Activated CD8-positive, alpha-beta T cell treated with anti-CD3 and anti-CD28 coated beads, Interleukin-2, amount 10 ng/mL, durations not matched to agents 7 days and 5 days (primary cell): ENCODE data around the gene COG5. TPM values are rescaled to one million over a fixed set of nuclear protein-coding genes. Genes with fewer than 3 reads are reported as not detected.

Experiments used
- ATAC-seq: fragments of 150-1000 bp; cut with Tn5 transposase; one replicate; pipeline ENCODE4 v1.10.0; 2021; ENCODE audit warnings: moderate library complexity
- CTCF ChIA-PET: fragments of 350-600 bp; sonication (Branson Sonifier 250); formaldehyde crosslinking; loops from one replicate; lab custom pipeline; 2021; ENCODE audit warnings: antibody characterized with exemption; lab: Charles Lee
- POLR2A ChIA-PET: fragments of 350-600 bp; sonication (Branson Sonifier 250); formaldehyde crosslinking; loops from one replicate; lab custom pipeline; 2021; ENCODE audit warnings: antibody characterized with exemption; lab: Charles Lee
- DNase-seq: peaks from one replicate; pipeline ENCODE4 v3.0.0-alpha.2; 2020
- H3K27ac Mint-ChIP-seq: one replicate; pipeline ENCODE4 v1.8.0; 2021; ENCODE audit warnings: mild to moderate bottlenecking, mixed read lengths
- H3K27me3 Mint-ChIP-seq: one replicate; pipeline ENCODE4 v1.8.0; 2021; ENCODE audit warnings: low read depth, mixed read lengths
- H3K36me3 Mint-ChIP-seq: one replicate; pipeline ENCODE4 v1.8.0; 2021; ENCODE audit warnings: low read depth, mixed read lengths
- H3K4me1 Mint-ChIP-seq: one replicate; pipeline ENCODE4 v1.8.0; 2021; ENCODE audit warnings: low read depth, mixed read lengths
- H3K4me3 Mint-ChIP-seq: one replicate; pipeline ENCODE4 v1.8.0; 2021; ENCODE audit warnings: mild to moderate bottlenecking, mixed read lengths
- H3K9me3 Mint-ChIP-seq: one replicate; pipeline ENCODE4 v1.8.0; 2022; ENCODE audit warnings: mixed read lengths; ENCODE audit not compliant: insufficient read depth
- total RNA-seq, 2 experiments: library from RNA; stranded (reverse); gene quantifications; one replicate each; pipeline ENCODE4 v1.2.3, GENCODE V29; 2021

COG5 gene
- total RNA-seq, 2 experiments from 2014 or later, result 31.3 to 31.8 TPM

- no peak overlapping the region for H3K4me3 Mint-ChIP-seq
- H3K27ac Mint-ChIP-seq, result no peak overlapping the region
- no peaks in the 10 kb centered on the region for H3K9me3 Mint-ChIP-seq
- POLR2A ChIA-PET, result no interaction called here
- CTCF ChIA-PET, result interaction anchor here (1.8 to 2.4 kb wide), 2 partner anchors 11 to 27 kb away, joined by 5 to 8 read pairs; no protein-coding TSS in a partner anchor
- no peaks in the 10 kb centered on the region for H3K27me3 Mint-ChIP-seq
- DNase-seq (no peak), ATAC-seq (no peak)
- no peaks in the 10 kb centered on the region for H3K4me1 Mint-ChIP-seq
- H3K36me3 Mint-ChIP-seq, result no peaks in the 10 kb centered on the region
Measured at GRCh38 chr7:107474104-107474521, 89.6 kb downstream of the COG5 start.

- H3K4me1 Mint-ChIP-seq, result no peaks in the 10 kb centered on the region
- no peak overlapping the region for H3K4me3 Mint-ChIP-seq
- no peaks in the 10 kb centered on the region for H3K27me3 Mint-ChIP-seq
- no peak for ATAC-seq
- no peak for DNase-seq
- no peaks in the 10 kb centered on the region for H3K9me3 Mint-ChIP-seq
- no peaks in the 10 kb centered on the region for H3K36me3 Mint-ChIP-seq
- H3K27ac Mint-ChIP-seq, result no peak overlapping the region
- ChIA-PET CTCF (interaction anchor here (1.0 to 2.4 kb wide), 3 partner anchors 9 to 255 kb away, joined by 4 to 8 read pairs (median 5); no protein-coding TSS in a partner anchor), POLR2A (no interaction called here)
Measured at GRCh38 chr7:107472116-107472515, 91.6 kb downstream of the COG5 start.

DNA sequence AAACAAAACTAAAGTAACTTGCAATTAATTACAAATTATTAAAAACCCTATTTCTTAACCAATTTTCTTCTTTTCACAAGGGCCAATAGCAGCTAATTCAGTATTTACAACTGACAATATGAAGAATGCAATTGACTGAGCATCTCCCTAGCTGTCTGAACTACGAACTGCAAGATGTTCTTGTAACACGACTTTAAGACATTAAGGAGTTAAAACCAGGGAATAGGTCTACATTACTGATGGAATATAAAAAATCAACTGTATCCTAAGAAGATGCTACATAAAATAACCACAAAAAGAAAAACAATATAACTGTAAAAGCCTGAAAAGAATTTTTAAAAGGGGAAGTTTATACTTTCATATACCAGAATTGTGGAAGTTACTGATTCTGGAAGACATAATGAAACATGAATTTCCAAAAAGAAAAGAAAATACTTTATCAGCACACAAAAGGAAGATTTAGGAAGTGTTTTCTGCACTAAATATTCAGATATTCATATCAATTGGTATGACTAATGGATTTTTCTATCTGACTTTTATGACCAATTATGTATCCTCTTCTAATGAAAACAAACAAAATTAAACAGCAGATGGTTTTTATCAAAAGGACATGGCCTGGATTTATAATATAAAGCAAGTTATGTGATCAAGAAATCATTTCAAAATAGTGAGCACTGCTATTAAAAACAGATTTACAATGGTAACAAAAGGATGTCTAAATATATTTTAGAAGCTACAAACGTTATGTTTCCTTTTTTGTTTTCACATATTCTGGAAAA lies 92.2 kb downstream of the COG5 start:
- ATAC-seq (no peak), DNase-seq (no peak)
- Mint-ChIP-seq H3K4me1 (no peaks in the 10 kb centered on the region), H3K4me3 (no peak overlapping the region), H3K27me3 (no peaks in the 10 kb centered on the region), H3K27ac (no peak overlapping the region), H3K9me3 (no peaks in the 10 kb centered on the region), H3K36me3 (no peaks in the 10 kb centered on the region)
- ChIA-PET CTCF (interaction anchor here (2.4 kb wide), 1 partner anchor 9 kb away, joined by 8 read pairs; no protein-coding TSS in a partner anchor), POLR2A (no interaction called here)

DNA sequence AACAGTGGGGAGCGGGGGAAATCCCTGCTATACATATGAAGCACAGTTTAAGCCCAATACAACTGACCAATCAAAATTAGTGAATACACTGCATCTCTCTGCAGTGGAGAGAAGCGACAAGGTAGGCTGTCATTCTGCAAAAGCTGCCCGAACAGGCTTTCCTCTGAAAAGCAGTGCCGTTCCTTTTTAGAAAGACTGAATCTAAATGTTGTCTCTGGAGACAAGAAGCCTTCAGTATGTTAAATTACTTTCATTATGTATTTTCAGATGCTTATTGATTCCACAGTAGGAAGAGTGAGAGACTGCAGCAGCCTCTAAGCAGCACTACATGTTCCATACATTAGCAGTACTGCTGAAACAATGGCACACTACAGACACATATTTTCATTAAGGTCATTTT lies 93.8 kb downstream of the COG5 start, which contains the start of gene GPR22:
TSS of gene GPR22 (plus strand) at position 129 of the 400 bp plus-strand sequence. CDS start 4,004 bp downstream, outside the sequence.
- no peak for ATAC-seq
- no peaks in the 10 kb centered on the region for H3K9me3 Mint-ChIP-seq
- H3K27me3 Mint-ChIP-seq, result no peaks in the 10 kb centered on the region
- no peaks in the 10 kb centered on the region for H3K4me1 Mint-ChIP-seq
- H3K27ac Mint-ChIP-seq, result no peak within 1 kb of the TSS
- ChIA-PET POLR2A (no interaction called here), CTCF (no interaction called here)
- no peak for DNase-seq
- no peak within 1 kb of the TSS for H3K4me3 Mint-ChIP-seq
- no peaks in the 10 kb centered on the region for H3K36me3 Mint-ChIP-seq

GRCh38 chr7:107468824-107469223 lies 94.9 kb downstream of the COG5 start:
- no peaks in the 10 kb centered on the region for H3K36me3 Mint-ChIP-seq
- POLR2A ChIA-PET, result no interaction called here

GRCh38 chr7:107467972-107468371 lies 95.7 kb downstream of the COG5 start:
- H3K4me3 Mint-ChIP-seq, result no peak overlapping the region
- ChIA-PET CTCF (no interaction called here), POLR2A (no interaction called here)
- H3K36me3 Mint-ChIP-seq, result no peaks in the 10 kb centered on the region
- DNase-seq (no peak), ATAC-seq (no peak)
- no peaks in the 10 kb centered on the region for H3K4me1 Mint-ChIP-seq
- no peaks in the 10 kb centered on the region for H3K27me3 Mint-ChIP-seq
- no peaks in the 10 kb centered on the region for H3K9me3 Mint-ChIP-seq
- no peak overlapping the region for H3K27ac Mint-ChIP-seq

More at GRCh38 chr7:107468824-107469223, 94.9 kb downstream of the COG5 start:
- no peak for ATAC-seq
- H3K27ac Mint-ChIP-seq, result no peak overlapping the region
- H3K27me3 Mint-ChIP-seq, result no peaks in the 10 kb centered on the region
- no peaks in the 10 kb centered on the region for H3K4me1 Mint-ChIP-seq
- no peak overlapping the region for H3K4me3 Mint-ChIP-seq
- DNase-seq, result no peak
- no peaks in the 10 kb centered on the region for H3K9me3 Mint-ChIP-seq
- CTCF ChIA-PET, result no interaction called here

GRCh38 chr7:107464666-107465226 lies 99.0 kb downstream of the COG5 start:
- Mint-ChIP-seq H3K27ac (no peak overlapping the region), H3K36me3 (no peaks in the 10 kb centered on the region), H3K9me3 (no peaks in the 10 kb centered on the region), H3K4me1 (no peaks in the 10 kb centered on the region), H3K4me3 (no peak overlapping the region), H3K27me3 (no peaks in the 10 kb centered on the region)
- DNase-seq, result no peak
- CTCF ChIA-PET, result interaction anchor here (1.0 to 2.7 kb wide), 9 partner anchors 10 to 415 kb away, joined by 3 to 27 read pairs (median 11); partner anchors contain the start of gene CBLL1
- POLR2A ChIA-PET, result no interaction called here
- no peak for ATAC-seq

DNA sequence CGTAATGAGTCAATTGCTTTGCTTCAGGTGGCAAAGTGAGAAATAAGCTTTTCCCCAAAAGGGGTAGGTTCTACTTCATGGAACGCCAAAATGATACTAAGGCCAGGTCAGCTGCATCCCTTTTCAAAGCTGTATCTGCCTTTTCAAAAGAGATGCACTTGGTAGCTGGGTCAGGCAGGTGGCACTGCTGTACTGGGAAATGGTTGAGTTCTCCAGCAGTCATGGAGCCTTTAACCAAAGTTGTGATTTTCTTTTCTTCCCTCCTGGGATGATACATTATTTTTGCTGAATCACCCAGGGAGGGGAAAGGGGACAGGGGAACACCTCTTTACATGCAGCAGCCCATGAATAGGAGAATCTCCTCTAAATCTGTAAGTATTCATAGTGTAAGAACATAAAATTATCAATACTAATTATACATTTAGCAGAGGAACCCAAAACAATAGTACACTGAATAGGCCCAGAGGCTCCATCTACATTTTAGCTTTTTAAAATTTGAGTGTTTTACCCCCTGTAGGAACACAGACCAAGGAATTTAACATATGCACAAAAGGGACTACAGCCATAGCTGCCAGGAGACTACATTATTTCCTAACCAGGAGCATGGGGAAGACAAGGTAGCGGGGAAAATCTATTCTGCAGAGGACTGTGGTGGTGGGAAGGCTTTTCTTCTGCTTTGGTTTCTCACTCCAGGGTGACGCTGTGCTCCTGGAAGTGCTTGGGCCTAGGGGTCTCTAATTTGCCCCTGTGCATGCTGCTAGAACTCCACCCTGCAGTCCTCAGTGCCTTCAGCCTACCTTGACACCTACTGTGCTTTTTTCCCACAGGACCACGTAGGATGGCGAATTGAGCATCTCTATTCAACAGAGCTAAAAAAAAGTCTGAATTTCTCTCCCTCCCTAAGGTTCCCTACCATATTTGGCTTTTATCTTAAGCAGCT lies 100.3 kb downstream of the COG5 start:
- Mint-ChIP-seq H3K36me3 (no peaks in the 10 kb centered on the region), H3K27ac (no peak overlapping the region), H3K4me1 (no peaks in the 10 kb centered on the region), H3K4me3 (no peak overlapping the region), H3K9me3 (no peaks in the 10 kb centered on the region), H3K27me3 (no peaks in the 10 kb centered on the region)
- ATAC-seq, result peak; percentile 80
- DNase-seq, result peak; percentile 57
- CTCF ChIA-PET, result interaction anchor here (0.6 to 2.7 kb wide), 26 partner anchors 9 to 416 kb away, joined by 3 to 27 read pairs (median 4); partner anchors contain the start of genes CBLL1 and SLC26A4
- POLR2A ChIA-PET, result interaction anchor here (0.9 kb wide), 1 partner anchor 280 kb away, joined by 3 read pairs; the partner anchor contains the start of gene CBLL1

GRCh38 chr7:107461938-107462533 lies 101.7 kb downstream of the COG5 start:
- ChIA-PET CTCF (interaction anchor here (0.7 to 2.7 kb wide), 3 partner anchors 39 to 281 kb away, joined by 3 to 24 read pairs (median 15); partner anchors contain the start of gene CBLL1), POLR2A (interaction anchor here (0.9 kb wide), 1 partner anchor 282 kb away, joined by 3 read pairs; the partner anchor contains the start of gene CBLL1)
- H3K27me3 Mint-ChIP-seq, result no peaks in the 10 kb centered on the region
- no peak overlapping the region for H3K27ac Mint-ChIP-seq
- peaks cover 4% of the 10 kb centered on the region for H3K36me3 Mint-ChIP-seq
- H3K4me3 Mint-ChIP-seq, result no peak overlapping the region
- no peaks in the 10 kb centered on the region for H3K9me3 Mint-ChIP-seq
- H3K4me1 Mint-ChIP-seq, result no peaks in the 10 kb centered on the region
- DNase-seq, result no peak
- no peak for ATAC-seq

DNA sequence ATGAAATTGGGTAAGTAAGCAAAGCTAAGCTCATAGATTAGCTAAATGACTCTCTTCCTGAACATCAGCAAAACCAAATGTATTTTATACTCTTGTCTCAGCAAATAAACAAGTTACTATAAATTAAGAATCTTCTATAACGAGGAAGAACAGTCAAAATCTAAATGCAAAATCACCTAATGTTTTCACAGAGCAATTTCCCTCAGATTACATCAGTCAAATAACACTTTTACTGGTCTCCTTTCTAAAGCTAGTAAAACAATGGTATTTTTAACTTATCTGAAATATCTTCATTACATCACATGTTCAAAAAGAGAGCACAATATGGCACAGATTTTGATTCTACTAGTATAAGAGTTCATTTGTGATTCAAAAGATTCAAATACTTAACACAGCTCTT lies 110.3 kb downstream of the COG5 start:
- POLR2A ChIA-PET, result no interaction called here
- ATAC-seq (no peak), DNase-seq (no peak)
- Mint-ChIP-seq H3K36me3 (peaks cover 4% of the 10 kb centered on the region), H3K4me3 (no peak overlapping the region), H3K27me3 (no peaks in the 10 kb centered on the region), H3K4me1 (no peaks in the 10 kb centered on the region), H3K9me3 (no peaks in the 10 kb centered on the region), H3K27ac (no peak overlapping the region)
- CTCF ChIA-PET, result no interaction called here

- H3K4me1 Mint-ChIP-seq, result no peaks in the 10 kb centered on the region
- DNase-seq (no peak), ATAC-seq (no peak)
- no peak overlapping the region for H3K27ac Mint-ChIP-seq
- POLR2A ChIA-PET, result no interaction called here
- peaks cover under 1% of the 10 kb centered on the region for H3K36me3 Mint-ChIP-seq
- H3K9me3 Mint-ChIP-seq, result no peaks in the 10 kb centered on the region
- CTCF ChIA-PET, result interaction anchor here (1.8 kb wide), 1 partner anchor 12 kb away, joined by 4 read pairs; no protein-coding TSS in a partner anchor
- H3K4me3 Mint-ChIP-seq, result no peak overlapping the region
- H3K27me3 Mint-ChIP-seq, result no peaks in the 10 kb centered on the region
Measured at GRCh38 chr7:107450970-107451369, 112.8 kb downstream of the COG5 start.
